Renal cortex interstitium (tissue), 11 donors: ENCODE measurements around the gene NOL3. TPM values are rescaled to one million over a fixed set of nuclear protein-coding genes. Genes with fewer than 3 reads are reported as not detected.

Experiments used
- DNase-seq, 11 donors: peaks; one replicate each; pipeline ENCODE4 v3.0.0-alpha.2; 2013; ENCODE audit warnings: low read depth in 9 of 11, low spot score in 4 of 11; ENCODE audit errors: extremely low read depth in 1 of 11
- polyA plus RNA-seq, 3 donors: library from polyadenylated mRNA; unstranded; fragments of 120-200 nt; gene quantifications; one replicate each; pipeline ENCODE4 v1.2.1, GENCODE V29; 2013; ENCODE audit not compliant: insufficient read length in 3 of 3

Gene NOL3
- polyA plus RNA-seq, 3 donors: 4.9 to 7.6 (median 6.1) TPM

DNA sequence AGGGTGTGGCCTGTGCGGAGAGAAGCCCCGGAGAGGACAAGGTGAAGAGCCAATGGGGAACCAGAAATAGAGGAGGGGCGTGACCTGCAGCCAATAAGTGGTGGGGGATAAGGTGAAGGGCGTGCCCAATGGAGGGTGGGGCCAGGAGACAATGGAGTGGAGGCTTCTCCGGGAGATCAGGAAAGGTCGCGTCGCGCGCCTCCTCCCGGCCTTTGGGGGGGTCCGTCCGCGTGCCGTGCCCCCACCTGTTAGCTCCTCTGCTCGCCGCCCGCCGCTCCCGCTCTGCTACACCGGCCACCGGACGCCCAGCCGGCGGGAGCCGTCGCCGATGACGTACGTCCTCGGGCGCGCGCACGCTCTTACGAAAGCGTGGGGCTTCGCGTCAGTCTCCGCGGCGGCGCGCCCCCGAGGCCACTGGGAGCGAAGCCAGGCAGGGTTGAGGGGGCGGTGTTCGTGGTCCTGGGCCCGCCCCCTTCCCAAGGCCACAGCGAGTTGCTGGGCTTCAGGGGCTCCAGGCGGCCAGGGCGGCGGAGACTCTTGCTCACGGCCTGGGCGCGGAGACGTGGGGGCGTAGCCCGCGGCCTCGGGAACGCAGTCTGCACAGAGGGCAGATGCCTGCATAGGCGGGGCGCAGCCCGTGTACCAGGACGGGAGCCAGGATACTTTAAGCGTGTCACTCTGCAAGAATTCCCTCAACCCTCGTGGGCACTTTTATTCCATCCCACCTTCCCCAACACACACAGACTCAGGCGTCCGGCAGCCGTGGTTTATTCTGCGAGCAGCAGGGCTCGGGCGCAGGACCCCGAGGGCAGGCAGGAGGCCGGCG lies 13.5 kb downstream of the NOL3 start, which contains the start of gene MATCAP1:
Gene MATCAP1, minus strand, starts transcription at position 337 of the 826 bp plus-strand sequence. CDS start 3,353 bp downstream, outside the sequence.
- DNase-seq: peak; percentile 89 to 96 (median 95)

GRCh38 chr16:67184453-67184994 lies 14.2 kb downstream of the NOL3 start:
- DNase-seq: no peak

DNA sequence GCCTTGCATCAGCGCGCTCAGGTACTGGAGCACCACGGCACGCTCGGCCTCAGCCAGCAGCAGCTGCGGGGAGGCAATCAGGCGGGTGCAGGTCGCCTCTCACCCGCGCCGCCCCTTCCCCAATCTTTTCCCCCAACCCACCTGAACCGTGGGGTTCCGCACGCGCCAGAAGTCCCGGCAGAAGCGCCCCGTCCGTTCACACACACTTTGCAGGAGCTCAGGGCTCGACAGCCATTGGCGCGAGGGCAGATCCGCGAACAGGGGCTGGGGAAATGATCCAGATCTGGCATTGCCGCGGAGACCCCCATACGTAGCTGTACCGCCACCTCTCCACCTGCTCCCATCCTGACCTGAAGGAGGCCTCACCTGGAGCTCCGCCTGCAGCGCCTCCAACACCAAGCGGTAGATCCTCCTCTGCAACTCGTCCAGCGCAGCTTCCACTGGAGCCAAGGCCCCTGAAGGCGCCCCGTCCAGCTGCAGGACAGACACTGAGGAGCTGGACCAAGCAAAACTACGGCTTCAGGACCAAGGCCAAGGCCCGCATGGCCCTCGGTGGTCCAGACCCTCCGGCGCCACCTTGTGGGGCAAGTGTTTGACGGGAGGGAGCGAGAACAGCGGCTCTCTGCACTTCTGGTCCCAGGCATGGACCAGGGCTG lies 14.8 kb downstream of the NOL3 start:
- peak in 10 of 11 donors; percentile 79 to 91 (median 84) for DNase-seq

DNA sequence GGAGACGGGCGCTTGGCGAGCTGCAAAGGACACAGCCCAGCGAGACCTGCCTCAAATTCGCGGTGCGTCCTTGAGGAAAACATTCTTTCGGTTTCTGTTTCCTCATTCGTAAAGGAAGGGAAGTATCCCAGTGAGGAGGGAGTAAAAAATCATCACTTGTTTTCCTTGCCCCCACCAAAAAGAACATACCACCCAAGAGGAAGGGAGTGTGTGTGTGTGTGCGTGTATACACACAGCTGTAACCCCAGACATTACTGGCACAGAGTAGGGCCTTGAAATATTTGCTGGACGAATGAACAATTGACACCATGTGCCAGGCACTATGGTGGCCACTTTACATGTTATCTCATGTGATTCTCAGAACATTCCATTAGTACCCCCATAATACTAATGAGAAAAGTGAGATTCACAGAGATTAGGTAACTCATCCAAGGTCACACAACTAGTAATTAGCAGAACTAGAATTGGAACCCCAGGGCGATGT lies 15.4 kb downstream of the NOL3 start:
- DNase-seq: no peak

GRCh38 chr16:67186550-67186950 lies 16.2 kb downstream of the NOL3 start:
- DNase-seq: no peak

GRCh38 chr16:67187175-67187890 lies 17.0 kb downstream of the NOL3 start:
- no peak for DNase-seq

DNA sequence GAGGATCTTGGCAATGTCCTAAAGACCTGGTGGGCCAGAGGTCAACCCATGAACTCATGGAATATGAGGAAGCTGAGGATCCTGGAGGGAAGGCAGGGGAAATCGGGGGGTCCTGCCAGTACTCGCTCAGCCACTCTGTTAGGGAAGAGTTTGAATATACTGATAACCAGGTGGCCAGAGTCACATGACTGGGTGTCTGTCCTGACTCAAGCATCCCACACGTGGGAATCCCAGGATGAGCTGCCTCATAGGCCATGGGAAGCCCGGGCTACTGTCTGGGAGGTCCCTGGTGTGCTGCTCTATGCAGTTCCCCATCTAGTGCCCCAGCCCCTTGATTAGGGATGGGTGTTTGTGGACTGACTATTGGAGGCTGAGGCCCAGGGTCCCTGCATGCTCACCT lies 18.0 kb downstream of the NOL3 start:
- no peak for DNase-seq

- DNase-seq: no peak
Observed at GRCh38 chr16:67188798-67189197, 18.5 kb downstream of the NOL3 start.

GRCh38 chr16:67190041-67190440 lies 19.7 kb downstream of the NOL3 start, which contains the start of gene EXOC3L1:
Gene EXOC3L1, minus strand, starts transcription at chr16:67190136. Its CDS starts 460 bp downstream, at chr16:67189676.
- no peak for DNase-seq

DNA sequence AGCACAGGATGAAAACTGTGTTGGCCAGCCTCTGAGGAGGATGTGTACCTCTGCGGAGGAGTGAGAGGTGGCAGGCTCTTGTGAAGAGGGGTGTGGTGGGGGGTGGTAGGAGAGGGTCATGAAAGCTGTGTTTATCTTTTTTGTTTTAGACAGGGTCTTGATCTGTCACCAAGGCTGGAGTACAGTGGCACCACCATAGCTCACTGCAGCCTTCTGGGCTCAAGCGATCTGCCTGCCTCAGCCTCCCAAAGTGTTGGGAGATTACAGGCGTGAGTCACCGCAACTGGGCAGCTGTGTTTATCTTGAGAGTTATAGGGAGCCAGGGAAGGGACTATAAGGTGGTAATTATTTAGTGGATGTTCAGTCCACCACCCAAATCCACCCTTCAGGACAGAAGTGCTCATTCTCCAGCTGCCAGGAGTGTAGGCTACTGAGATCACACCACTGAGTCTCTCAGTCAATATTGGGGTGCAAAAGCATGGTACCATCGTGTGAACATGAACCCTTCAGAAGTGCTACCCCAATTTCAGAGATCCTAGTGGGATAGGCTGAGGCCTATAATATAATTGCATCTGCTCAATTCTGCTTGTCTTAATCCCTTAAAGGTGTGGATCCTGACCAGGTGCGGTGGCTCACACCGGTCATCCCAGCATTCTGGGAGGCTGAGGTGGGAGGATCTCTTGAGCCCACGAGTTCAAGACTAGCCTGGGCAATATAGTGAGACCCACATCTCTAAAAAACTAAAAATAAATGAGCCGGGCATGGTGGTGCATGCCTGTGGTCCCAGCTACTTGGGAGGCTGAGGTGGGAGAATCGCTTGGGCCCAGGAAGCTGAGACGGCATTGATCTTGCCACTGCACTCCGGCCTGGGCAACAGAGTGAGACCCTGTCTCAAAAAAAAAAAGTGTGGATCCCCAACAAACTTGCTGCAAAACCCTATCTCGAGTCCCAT lies 20.4 kb downstream of the NOL3 start:
- no peak for DNase-seq

GRCh38 chr16:67191411-67191994 lies 21.2 kb downstream of the NOL3 start:
- no peak for DNase-seq

GRCh38 chr16:67191995-67192681 lies 21.8 kb downstream of the NOL3 start, which contains the start of gene E2F4:
Gene E2F4, plus strand, starts transcription at chr16:67192155. Its CDS starts 73 bp downstream, at chr16:67192228.
- peak in 10 of 11 donors; percentile 79 to 89 (median 84) for DNase-seq

DNA sequence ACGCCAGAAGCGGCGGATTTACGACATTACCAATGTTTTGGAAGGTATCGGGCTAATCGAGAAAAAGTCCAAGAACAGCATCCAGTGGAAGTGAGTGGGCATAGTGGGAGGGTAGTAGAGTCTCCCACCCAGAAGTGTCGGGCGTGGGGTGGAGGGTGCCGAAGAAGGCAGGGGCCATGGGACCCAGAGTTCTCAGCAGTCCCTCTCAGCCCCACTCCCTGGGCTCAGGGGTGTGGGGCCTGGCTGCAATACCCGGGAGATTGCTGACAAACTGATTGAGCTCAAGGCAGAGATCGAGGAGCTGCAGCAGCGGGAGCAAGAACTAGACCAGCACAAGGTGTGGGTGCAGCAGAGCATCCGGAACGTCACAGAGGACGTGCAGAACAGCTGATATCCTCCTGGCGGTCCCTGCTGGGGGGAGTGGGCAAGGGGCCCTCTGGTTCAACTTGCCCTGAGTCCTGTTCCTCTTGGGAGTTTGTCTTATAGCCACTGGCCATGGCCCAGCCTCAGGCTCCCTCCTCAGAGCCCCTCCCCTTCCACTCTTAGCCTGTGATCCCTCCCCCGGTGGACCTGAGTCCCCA lies 22.5 kb downstream of the NOL3 start:
- DNase-seq: no peak

DNA sequence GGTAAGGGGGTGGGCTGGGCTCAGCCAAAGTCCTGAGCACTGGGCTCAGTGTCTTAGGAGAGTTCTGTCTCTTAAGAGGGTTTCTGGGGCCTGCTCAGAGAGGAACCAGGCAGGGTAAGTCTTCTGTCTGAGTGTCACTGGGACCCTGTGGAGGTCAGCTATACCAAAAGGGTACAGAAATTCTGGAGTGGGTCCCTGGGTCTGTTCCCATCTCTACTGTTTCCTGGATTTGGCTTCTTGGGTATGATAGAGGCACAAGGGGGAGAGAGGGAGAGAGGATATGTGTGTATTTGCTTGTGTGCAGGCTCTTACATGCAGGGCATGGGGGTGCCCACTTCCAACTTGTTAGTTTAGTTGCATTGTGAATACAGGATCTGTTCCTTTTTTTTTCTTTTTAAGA lies 23.2 kb downstream of the NOL3 start:
- DNase-seq: no peak

DNA sequence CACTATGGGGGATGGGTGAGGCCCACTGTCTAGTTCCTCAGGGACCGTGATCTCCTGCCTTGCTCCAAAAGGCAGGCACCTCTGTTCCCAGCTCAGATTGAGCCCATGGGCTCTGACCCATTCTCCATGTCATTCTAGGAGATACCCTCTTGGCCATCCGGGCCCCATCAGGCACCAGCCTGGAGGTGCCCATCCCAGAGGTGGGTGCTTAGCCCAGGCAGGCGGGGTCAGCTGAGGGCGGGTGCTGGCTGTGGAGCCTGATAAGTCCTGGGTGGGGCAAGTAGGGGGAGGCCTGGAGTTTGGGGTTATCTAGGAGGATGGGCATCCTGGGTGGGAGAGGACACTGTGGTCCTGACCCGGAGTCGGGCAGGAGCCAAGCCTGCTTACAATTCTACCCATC lies 23.9 kb downstream of the NOL3 start:
- no peak for DNase-seq

- DNase-seq: no peak
Observed at GRCh38 chr16:67195676-67196075, 25.3 kb downstream of the NOL3 start.

DNA sequence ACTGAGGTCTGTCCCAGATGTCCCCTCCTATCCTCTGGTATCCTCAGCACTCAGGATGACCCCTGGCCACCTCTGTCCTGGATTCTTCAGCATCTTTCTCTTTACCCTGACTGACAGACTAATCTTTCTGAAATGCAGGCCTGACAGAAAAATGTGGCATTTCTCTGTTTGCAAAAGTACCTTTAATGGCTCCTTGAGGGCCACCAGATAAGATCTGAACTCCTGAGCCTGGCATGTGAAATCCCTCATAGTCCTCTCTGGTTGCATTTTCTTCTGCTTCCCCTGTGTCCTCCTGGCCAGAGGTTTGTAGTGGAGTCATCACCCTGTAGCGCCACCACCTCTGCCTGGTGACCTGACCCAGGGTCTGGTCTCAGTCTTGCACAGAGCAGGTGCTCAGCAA lies 26.5 kb downstream of the NOL3 start:
- DNase-seq: no peak
